GM19395 (cell line): ENCODE measurements around the gene MAP4K1.
"Not testable (repeated sequence)": the region's sequence is repeated elsewhere in the genome, so short reads cannot be mapped to it uniquely, and the experiment has no call there.

Source experiments
- ATAC-seq: cut with Tn5 transposase; IDR thresholded peaks from one replicate; pipeline ENCODE4 v1.9.1; 2021; ENCODE audit warnings: mild to moderate bottlenecking, moderate library complexity; ENCODE audit not compliant: unreplicated experiment

The MAP4K1 gene

GRCh38 chr19:38653028-38653571 lies 35.3 kb upstream of the MAP4K1 start:
- no peak for ATAC-seq

GRCh38 chr19:38650911-38651584 lies 33.3 kb upstream of the MAP4K1 start:
- no peak for ATAC-seq

- ATAC-seq: no peak
Observed at GRCh38 chr19:38650172-38650775, 32.5 kb upstream of the MAP4K1 start.

GRCh38 chr19:38649305-38650171 lies 31.8 kb upstream of the MAP4K1 start:
- ATAC-seq: no peak

- no peak for ATAC-seq
Observed at GRCh38 chr19:38648769-38649304, 31.1 kb upstream of the MAP4K1 start.

- no peak for ATAC-seq
Observed at GRCh38 chr19:38647966-38648768, 30.4 kb upstream of the MAP4K1 start.

GRCh38 chr19:38647368-38647965 lies 29.7 kb upstream of the MAP4K1 start, which contains the start of gene ACTN4:
Gene ACTN4 (plus strand): TSS chr19:38647649. CDS start chr19:38647746, 97 bp downstream.
- ATAC-seq: peak; percentile 80

GRCh38 chr19:38644719-38645118 lies 27.0 kb upstream of the MAP4K1 start:
- no peak for ATAC-seq

- no peak for ATAC-seq
Observed at GRCh38 chr19:38642176-38642575, 24.4 kb upstream of the MAP4K1 start.

- ATAC-seq: no peak
Observed at GRCh38 chr19:38640368-38640767, 22.6 kb upstream of the MAP4K1 start.

GRCh38 chr19:38639679-38640078 lies 21.9 kb upstream of the MAP4K1 start:
- no peak for ATAC-seq

- ATAC-seq: no peak
Observed at GRCh38 chr19:38638461-38638860, 20.7 kb upstream of the MAP4K1 start.

GRCh38 chr19:38635483-38636399 lies 18.0 kb upstream of the MAP4K1 start:
- ATAC-seq: no peak

GRCh38 chr19:38634757-38635482 lies 17.2 kb upstream of the MAP4K1 start:
- no peak for ATAC-seq

- no peak for ATAC-seq
Observed at GRCh38 chr19:38632476-38633213, 14.9 kb upstream of the MAP4K1 start.

GRCh38 chr19:38631811-38632475 lies 14.2 kb upstream of the MAP4K1 start:
- not testable (repeated sequence) for ATAC-seq

GRCh38 chr19:38631301-38631700 lies 13.5 kb upstream of the MAP4K1 start:
- not testable (repeated sequence) for ATAC-seq
